ENCODE data around the gene TUBB1. TPM values are rescaled to one million over a fixed set of nuclear protein-coding genes. Genes with fewer than 3 reads are reported as not detected.

Gene TUBB1
- total and polyA plus RNA-seq, 8 donors = 0.04 to 1.2 (median 0.14) TPM; not detected in 1

DNA sequence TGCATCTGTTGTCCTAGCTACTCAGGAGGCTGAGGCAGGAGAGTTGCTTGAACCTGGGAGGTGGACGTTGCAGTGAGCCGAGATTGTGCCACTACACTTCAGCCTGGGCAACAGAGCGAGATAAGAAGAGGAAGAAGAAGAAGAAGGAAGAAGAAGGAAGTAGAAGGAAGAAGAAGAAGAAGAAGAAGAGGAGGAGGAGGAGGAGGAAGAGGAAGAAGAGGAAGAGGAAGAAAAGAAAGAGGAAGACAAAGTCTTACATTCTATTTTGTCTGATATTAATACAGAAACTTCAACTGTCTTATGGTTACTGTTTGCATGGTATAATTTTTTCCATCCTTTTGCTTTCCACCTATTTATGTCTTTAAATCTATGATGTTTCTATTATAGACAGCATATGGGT lies 45.4 kb upstream of the TUBB1 start:
- intact Hi-C loops (cut with DNase I) = loop anchor here in 1 of 3 donors (10.0 kb wide), 1 partner anchor 79 kb away; no protein-coding TSS in a partner anchor
- Histone ChIP-seq H3K27me3 (no peaks in the 10 kb centered on the region), H3K9me3 (no peaks in the 10 kb centered on the region), H3K36me3 (no peaks in the 10 kb centered on the region), H3K4me3 (no peak overlapping the region), H3K27ac (no peak overlapping the region), H3K4me1 (no peaks in the 10 kb centered on the region)
- 83 to 84% methylated on average over 3 of the region's 3 CpGs for WGBS, 2 donors
- TF ChIP-seq, protein P1, sequence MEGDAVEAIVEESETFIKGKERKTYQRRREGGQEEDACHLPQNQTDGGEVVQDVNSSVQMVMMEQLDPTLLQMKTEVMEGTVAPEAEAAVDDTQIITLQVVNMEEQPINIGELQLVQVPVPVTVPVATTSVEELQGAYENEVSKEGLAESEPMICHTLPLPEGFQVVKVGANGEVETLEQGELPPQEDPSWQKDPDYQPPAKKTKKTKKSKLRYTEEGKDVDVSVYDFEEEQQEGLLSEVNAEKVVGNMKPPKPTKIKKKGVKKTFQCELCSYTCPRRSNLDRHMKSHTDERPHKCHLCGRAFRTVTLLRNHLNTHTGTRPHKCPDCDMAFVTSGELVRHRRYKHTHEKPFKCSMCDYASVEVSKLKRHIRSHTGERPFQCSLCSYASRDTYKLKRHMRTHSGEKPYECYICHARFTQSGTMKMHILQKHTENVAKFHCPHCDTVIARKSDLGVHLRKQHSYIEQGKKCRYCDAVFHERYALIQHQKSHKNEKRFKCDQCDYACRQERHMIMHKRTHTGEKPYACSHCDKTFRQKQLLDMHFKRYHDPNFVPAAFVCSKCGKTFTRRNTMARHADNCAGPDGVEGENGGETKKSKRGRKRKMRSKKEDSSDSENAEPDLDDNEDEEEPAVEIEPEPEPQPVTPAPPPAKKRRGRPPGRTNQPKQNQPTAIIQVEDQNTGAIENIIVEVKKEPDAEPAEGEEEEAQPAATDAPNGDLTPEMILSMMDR (IDR thresholded peaks at IDR 0.05) = no peak
- DNase-seq (no peak), FAIRE-seq (no peak), ATAC-seq (no peak)

DNA sequence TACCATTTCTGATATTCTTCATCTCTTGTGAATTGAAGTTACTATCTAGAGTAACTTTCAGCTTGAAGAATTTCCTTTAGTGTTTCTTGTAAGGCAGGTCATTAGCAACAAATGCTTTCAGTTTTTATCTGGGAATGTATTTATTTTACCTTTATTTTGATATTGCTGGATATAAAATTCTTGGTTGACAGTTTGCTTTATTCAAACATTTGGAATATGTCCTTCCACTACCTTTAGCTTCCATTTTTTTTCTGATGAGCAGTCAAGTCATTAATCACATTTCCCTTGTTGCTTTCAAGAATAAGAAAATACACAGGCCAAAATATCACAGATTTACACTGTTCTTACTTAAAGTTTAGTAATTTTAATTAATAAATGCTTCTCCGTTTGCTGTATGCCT lies 43.9 kb upstream of the TUBB1 start:
- TF ChIP-seq, protein P1 (IDR thresholded peaks at IDR 0.05) = no peak
- WGBS, 2 donors = 86 to 89% methylated on average over 1 of the region's 1 CpG

DNA sequence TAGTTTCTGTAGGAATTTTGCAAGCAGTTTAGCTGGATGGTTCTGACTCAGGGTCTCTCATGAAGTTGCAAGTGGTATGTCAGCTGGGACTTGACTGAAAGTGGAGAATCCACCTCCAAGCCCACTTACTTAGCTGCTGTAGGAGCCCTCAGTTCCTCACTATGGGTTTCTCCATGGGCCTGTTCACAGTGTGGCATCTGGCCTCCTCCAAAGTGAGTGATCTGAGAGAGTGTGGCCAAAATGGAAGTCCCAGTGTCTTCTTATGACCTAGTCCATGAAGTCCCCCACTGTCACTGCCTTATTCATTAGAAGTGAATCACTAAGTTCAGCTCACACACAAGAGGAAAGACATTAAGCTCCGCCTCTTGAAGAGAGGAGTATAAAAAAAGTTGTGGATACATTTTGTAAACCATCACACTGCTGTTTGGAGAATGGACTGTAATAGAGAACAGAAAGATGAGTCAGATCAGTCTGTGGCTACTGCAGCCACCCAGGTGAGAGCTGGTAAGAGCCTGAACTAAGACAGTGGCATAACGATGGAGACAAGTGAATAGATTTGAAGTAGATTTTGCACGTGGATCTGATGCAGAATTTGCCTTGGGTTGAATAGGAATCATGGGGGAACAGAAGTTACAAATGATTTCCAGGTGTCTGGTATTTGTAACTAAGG lies 43.0 kb upstream of the TUBB1 start:
- Histone ChIP-seq H3K27me3 (no peaks in the 10 kb centered on the region), H3K9me3 (no peaks in the 10 kb centered on the region), H3K27ac (no peak overlapping the region), H3K4me3 (no peak overlapping the region), H3K4me1 (no peaks in the 10 kb centered on the region), H3K36me3 (no peaks in the 10 kb centered on the region)
- ATAC-seq = no peak
- FAIRE-seq = no peak
- TF ChIP-seq, protein P1 (IDR thresholded peaks at IDR 0.05) = no peak
- no peak for DNase-seq
- WGBS, 2 donors = 82 to 87% methylated on average over 3 of the region's 3 CpGs
- intact Hi-C loops (cut with DNase I) = loop anchor here in 1 of 3 donors (10.0 kb wide), 1 partner anchor 81 kb away; no protein-coding TSS in a partner anchor

More for the DNA sequence above, 43.9 kb upstream of the TUBB1 start:
- Histone ChIP-seq H3K4me3 (no peak overlapping the region), H3K27me3 (no peaks in the 10 kb centered on the region), H3K9me3 (no peaks in the 10 kb centered on the region), H3K36me3 (no peaks in the 10 kb centered on the region), H3K27ac (no peak overlapping the region), H3K4me1 (no peaks in the 10 kb centered on the region)
- no peak for FAIRE-seq
- intact Hi-C loops (cut with DNase I) = loop anchor here in 1 of 3 donors (10.0 kb wide), 1 partner anchor 81 kb away; no protein-coding TSS in a partner anchor
- ATAC-seq = no peak
- no peak for DNase-seq

DNA sequence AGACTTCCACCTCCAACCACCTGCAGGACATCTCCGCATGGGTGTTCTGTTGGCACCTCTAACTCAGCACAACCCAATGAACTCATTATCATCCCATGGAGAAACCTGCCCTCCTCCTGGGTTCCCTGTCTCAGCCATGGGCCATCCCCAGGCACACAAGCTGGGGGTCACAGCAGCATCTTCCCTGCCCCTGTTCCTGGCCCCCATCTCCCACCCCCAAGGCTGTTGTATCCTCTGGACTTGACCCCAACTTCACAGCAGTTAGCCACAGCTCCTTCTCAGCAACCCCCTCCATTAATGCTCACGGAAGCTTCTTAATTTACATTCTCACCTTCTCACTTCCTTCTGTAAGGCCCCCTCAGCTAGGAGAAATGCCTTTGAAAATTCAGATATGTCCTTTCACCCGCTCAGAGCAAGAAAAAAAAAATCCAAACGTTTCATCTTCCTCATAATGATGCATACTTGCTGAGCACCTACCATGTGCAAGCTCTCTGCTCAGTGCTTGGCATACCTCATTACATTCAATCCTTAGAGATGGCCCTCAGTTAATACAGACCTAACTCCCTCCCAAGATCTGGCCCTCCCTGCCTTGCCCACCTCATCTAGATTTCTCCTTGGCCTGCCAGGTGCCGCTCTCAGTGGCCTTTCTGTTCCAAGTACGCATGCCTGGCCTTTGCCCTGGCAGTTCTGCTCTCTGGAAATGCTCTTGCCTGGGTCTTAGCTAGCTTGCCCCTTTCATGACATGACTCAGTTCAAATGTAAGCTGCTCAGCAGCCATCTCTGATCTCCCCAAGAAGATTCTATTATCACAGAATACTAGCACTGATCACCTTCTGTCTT lies 40.7 kb upstream of the TUBB1 start:
- no peaks in the 10 kb centered on the region for H3K36me3 ChIP-seq
- intact Hi-C loops (cut with DNase I) = loop anchor here in 1 of 3 donors (10.0 kb wide), 1 partner anchor 84 kb away; no protein-coding TSS in a partner anchor
- H3K4me1 ChIP-seq = peaks cover 0 to 7% (median 0%) of the 10 kb centered on the region in 3 donors
- no peaks in the 10 kb centered on the region for H3K27me3 ChIP-seq
- TF ChIP-seq, protein P1 (IDR thresholded peaks at IDR 0.05) = no peak
- H3K4me3 ChIP-seq = no peak overlapping the region
- no peak for ATAC-seq
- no peak for FAIRE-seq
- H3K9me3 ChIP-seq = no peaks in the 10 kb centered on the region
- DNase-seq = no peak
- H3K27ac ChIP-seq = no peak overlapping the region
- WGBS, 2 donors = 70 to 75% methylated on average over 6 of the region's 6 CpGs
